ENCODE measurements around the gene AHDC1.
"Not testable (repeated sequence)": the region's sequence is repeated elsewhere in the genome, so short reads cannot be mapped to it uniquely, and the experiment has no call there.

AHDC1 gene

DNA sequence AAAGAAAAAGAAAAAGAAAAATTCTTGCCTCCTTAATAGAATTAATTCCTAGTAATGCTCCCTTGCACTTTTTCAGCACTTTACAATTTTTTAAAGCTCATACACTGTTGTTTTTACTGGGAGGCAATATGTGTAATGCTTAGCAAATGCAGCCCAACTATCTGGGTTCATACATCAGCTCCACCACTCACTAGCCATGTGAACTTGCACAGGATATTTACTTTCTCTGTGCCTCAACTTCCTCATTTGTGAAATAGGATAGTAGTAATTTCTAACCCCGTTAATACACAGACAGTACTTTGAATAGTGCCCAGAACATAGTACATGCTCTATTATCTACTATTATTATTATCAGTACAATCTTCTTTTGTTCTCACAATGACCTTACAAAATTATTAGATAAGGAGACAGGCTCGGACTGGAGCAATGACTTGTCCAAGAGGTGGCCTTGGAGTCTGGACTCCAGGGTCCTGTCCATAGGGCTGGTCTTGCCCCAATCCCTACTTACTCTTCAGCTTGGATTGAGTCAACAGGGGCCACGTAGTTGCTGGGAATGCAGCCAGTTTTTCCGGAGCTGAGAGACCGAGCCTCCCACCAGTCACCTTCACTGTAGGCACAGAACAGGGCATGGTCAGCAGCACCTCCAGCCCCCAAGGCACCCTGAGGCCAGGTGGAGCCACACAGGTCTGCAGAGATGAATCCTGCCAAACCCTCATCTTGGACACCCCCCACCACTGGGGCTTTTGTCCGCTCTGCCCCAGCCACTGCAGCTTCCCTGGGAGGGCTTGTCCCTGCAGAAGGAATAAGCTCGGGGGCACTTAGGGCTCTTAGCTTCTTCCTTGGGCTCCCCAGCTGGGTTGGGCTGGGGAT, 17.3 kb upstream of the AHDC1 start:
- Histone ChIP-seq H3K36me3 (ENCODE audit: control insufficient read depth, insufficient read depth, low read length) (no peaks in the 10 kb centered on the region), H3K9me3 (ENCODE audit: control insufficient read depth, low read length) (no peaks in the 10 kb centered on the region), H3K27ac (ENCODE audit: low read depth, low read length, severe bottlenecking) (no peak overlapping the region), H3K4me3 (ENCODE audit: extremely low read depth, insufficient read depth, low read length, poor library complexity, severe bottlenecking) (no peak overlapping the region), H3K4me1 (ENCODE audit: control insufficient read depth, insufficient read depth, low read length, poor library complexity, severe bottlenecking) (peaks cover 5% of the 10 kb centered on the region)
- 78 to 90% methylated on average over 4 to 6 of the region's 7 CpGs for WGBS, 2 experiments (ENCODE audit: insufficient coverage in 2 of 2)

DNA sequence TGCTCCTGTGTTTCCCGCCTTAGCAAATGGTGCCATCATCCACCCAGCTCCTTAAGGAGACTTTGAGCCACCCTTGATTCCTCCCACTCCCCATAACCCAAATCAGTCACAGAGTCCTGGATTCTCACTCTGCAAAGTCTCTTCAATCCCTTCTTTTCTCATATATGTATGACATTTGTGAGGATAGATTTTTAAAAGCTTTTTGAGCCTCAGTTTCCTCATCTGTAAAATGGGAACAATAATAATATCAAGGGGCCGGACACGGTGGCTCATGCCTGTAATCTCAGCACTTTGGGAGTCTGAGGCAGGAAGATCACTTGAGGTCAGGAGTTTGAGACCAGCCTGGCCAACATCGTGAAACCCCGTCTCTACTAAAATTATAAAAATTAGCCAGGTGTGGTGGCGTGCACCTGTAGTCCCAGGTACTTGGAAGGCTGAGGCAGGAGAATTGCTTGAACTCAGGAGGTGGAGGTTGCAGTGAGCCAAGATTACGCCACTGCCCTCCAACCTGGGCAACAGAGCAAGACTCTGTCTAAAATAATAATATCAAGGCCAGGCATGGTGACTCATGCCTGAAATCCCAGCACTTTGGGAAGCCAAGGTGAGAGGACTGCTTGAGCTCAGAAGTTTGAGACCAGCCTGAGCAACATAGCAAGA, 16.0 kb upstream of the AHDC1 start:
- H3K4me3 ChIP-seq (ENCODE audit: extremely low read depth, insufficient read depth, low read length, poor library complexity, severe bottlenecking); H3K4me1 ChIP-seq (ENCODE audit: control insufficient read depth, insufficient read depth, low read length, poor library complexity, severe bottlenecking); H3K9me3 ChIP-seq (ENCODE audit: control insufficient read depth, low read length); H3K36me3 ChIP-seq (ENCODE audit: control insufficient read depth, insufficient read depth, low read length); H3K27ac ChIP-seq (ENCODE audit: low read depth, low read length, severe bottlenecking): not testable (repeated sequence)
- WGBS, 2 experiments (ENCODE audit: insufficient coverage in 2 of 2): 95 to 97% methylated on average over 6 to 7 of the region's 7 CpGs

DNA sequence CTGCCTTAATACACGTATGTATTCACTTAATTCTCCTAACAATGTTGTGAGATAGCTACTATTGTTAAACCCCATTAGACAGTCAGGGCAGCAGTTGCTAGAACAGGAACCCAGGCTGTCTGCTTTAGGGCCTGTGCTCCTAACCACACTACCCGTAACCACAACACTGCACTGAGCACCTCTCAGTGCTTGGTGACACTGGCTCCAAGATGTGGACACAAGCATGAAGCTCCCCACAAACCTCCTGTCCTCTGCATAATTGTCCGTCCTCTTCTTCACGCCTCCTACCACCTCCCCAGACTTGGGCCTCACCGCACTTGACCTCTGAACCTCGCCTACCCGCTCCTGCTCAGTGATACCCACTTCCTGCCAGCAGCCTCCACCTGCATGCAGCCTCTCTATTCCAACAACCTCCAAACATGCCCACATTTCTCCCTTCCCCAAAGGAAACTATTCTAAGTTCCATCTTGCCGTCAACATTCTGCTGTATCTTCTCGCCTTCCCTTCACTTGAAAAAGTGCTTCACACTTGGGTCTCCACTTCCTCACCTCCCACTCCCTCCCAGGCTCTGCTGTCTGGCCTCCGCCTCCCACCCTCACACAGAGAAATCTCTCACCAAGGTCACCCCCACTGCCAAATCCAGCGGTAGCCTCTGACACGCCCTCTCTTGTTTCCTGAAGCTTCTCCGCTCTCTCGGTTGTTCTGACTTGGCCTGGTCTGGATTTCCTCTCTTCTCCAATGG, 14.6 kb upstream of the AHDC1 start:
- no peak overlapping the region for H3K4me3 ChIP-seq (ENCODE audit: extremely low read depth, insufficient read depth, low read length, poor library complexity, severe bottlenecking)
- H3K27ac ChIP-seq (ENCODE audit: low read depth, low read length, severe bottlenecking): no peak overlapping the region
- H3K9me3 ChIP-seq (ENCODE audit: control insufficient read depth, low read length): no peaks in the 10 kb centered on the region
- no peaks in the 10 kb centered on the region for H3K36me3 ChIP-seq (ENCODE audit: control insufficient read depth, insufficient read depth, low read length)
- H3K4me1 ChIP-seq (ENCODE audit: control insufficient read depth, insufficient read depth, low read length, poor library complexity, severe bottlenecking): peaks cover 5% of the 10 kb centered on the region
- 91 to 93% methylated on average over 12 to 13 of the region's 14 CpGs for WGBS, 2 experiments (ENCODE audit: insufficient coverage in 2 of 2)

DNA sequence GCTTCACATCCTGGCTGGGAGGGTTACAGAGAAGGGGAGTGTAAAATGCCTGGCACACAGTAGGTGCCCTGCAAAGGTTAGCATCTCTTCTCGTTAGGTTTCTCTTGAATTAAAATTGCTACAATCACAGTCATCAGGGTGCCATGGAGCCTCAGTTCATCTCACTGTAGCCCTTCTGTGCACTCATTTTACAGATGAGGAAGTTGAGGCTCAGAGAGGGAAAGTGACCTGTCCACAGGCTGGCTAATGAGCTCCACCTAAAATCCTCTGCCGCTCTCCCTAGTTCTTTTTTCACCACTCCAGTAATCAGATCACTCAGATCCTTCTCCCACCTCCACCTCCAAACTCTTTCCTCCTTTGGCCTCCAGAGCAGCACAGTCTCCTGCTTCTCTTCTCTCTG, 13.5 kb upstream of the AHDC1 start:
- Histone ChIP-seq H3K27ac (ENCODE audit: low read depth, low read length, severe bottlenecking) (no peak overlapping the region), H3K36me3 (ENCODE audit: control insufficient read depth, insufficient read depth, low read length) (no peaks in the 10 kb centered on the region)
- 92 to 100% methylated on average over 2 of the region's 2 CpGs for WGBS, 2 experiments (ENCODE audit: insufficient coverage in 2 of 2)

DNA sequence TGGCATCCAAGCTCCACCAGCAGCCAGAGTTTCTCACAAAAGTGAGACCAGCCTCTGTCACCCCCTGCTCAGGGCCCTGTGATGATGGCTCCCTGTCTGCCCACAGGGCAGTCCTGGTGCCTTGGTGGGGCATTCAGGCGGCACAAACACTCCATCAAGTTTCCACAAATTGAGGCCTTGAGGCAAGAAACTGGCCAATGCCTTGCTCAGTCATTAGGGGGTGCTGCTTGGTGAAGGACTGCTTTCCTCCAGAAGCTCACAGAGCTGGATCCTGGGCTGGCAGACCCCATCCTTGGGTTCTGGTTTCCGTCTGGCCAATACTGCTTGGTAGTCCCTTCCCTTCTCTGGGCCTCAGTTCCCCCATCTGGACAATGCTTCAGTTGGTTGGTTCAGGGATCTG, 12.5 kb upstream of the AHDC1 start:
- H3K4me3 ChIP-seq (ENCODE audit: extremely low read depth, insufficient read depth, low read length, poor library complexity, severe bottlenecking): no peak overlapping the region
- H3K36me3 ChIP-seq (ENCODE audit: control insufficient read depth, insufficient read depth, low read length): no peaks in the 10 kb centered on the region
- no peaks in the 10 kb centered on the region for H3K9me3 ChIP-seq (ENCODE audit: control insufficient read depth, low read length)
- 83 to 100% methylated on average over 1 to 2 of the region's 2 CpGs for WGBS, 2 experiments (ENCODE audit: insufficient coverage in 2 of 2)
- H3K27ac ChIP-seq (ENCODE audit: low read depth, low read length, severe bottlenecking): no peak overlapping the region
- peaks cover 5% of the 10 kb centered on the region for H3K4me1 ChIP-seq (ENCODE audit: control insufficient read depth, insufficient read depth, low read length, poor library complexity, severe bottlenecking)

More for the DNA sequence above, 13.5 kb upstream of the AHDC1 start:
- peaks cover 5% of the 10 kb centered on the region for H3K4me1 ChIP-seq (ENCODE audit: control insufficient read depth, insufficient read depth, low read length, poor library complexity, severe bottlenecking)
- no peak overlapping the region for H3K4me3 ChIP-seq (ENCODE audit: extremely low read depth, insufficient read depth, low read length, poor library complexity, severe bottlenecking)
- H3K9me3 ChIP-seq (ENCODE audit: control insufficient read depth, low read length): no peaks in the 10 kb centered on the region

DNA sequence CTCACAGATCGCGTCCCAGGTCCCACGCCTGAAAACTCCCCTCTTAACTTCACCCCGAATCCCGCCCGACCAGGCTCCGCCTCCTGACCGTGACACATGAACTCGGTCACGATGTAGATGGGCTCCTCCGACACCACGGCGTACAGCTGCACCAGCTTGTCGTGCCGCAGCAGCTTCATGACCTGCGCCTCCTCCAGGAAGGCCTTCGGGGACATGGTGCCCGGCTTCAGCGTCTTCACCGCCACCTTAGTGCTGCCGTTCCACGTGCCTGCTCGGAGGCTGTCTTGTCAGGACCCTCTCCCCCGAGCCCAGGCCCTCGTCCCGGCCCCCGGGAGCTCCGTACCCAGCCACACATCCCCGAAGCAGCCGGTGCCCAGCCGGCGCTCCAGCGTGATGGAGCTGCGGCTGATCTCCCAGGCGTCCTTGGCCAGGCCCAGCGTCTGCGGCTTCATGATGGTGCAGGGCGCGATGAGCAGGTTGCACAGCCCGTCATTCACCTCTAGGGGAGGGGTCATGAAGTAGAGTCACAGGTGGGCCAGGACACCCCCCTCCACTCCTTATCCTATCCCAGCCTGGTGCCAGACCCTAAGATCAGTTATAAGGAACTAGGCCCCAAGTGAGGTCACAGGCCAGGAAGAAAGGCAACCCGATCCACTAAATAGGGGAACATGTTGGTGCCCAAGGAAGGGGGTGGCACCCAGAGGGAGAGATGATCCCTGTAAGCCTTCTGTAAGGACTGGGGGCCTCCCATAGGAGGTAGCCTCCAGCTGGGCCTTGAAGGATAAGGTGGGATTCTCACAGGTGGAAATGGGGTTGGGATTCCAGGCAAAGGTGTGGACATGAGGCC, 11.6 kb upstream of the AHDC1 start:
- WGBS, 2 experiments (ENCODE audit: insufficient coverage in 2 of 2): 61% methylated on average over 35 of the region's 41 CpGs
- Histone ChIP-seq H3K9me3 (ENCODE audit: control insufficient read depth, low read length) (no peaks in the 10 kb centered on the region), H3K4me3 (ENCODE audit: extremely low read depth, insufficient read depth, low read length, poor library complexity, severe bottlenecking) (peak overlapping the region; percentile 25), H3K4me1 (ENCODE audit: control insufficient read depth, insufficient read depth, low read length, poor library complexity, severe bottlenecking) (peaks cover 5% of the 10 kb centered on the region), H3K36me3 (ENCODE audit: control insufficient read depth, insufficient read depth, low read length) (no peaks in the 10 kb centered on the region), H3K27ac (ENCODE audit: low read depth, low read length, severe bottlenecking) (no peak overlapping the region)

DNA sequence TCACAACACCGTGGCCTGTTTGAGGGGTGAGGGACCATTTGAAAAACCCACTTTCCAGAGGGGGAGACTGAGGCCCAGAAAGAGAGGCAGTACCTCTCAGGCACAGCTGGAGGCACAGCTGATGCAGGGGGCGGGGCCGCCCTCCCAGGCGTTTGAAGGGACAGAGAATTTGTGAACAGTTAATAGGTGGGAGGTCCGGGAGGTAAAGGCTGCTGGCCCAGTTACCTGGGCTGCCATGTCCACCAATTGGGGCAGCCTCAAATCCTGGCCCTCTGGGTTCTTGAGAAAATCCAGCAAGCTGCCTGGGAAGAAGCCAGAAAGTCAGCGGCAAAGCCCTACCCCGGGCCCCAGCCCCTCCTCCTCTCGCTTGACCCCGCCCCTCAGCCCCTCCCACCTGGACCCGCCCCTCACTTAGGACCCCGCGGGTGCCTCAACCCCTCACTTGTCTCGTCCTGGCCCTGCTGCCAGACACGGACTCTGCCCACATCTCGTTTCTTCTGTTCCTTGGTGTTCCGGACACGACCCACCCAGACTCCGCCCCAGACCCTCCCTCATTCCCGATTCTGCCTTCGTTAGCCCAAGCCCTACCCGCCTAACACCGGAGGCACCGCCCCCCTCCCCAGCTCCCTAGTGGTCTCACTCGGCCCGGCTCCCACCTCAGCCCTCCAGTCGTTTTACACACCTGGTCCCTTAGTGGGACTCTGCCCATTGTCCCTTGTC, 10.8 kb upstream of the AHDC1 start:
- H3K27ac ChIP-seq (ENCODE audit: low read depth, low read length, severe bottlenecking): no peak overlapping the region
- H3K36me3 ChIP-seq (ENCODE audit: control insufficient read depth, insufficient read depth, low read length): no peaks in the 10 kb centered on the region
- H3K4me3 ChIP-seq (ENCODE audit: extremely low read depth, insufficient read depth, low read length, poor library complexity, severe bottlenecking): peak overlapping the region; percentile 25
- 13 to 14% methylated on average over 17 to 23 of the region's 26 CpGs for WGBS, 2 experiments (ENCODE audit: insufficient coverage in 2 of 2)
- H3K9me3 ChIP-seq (ENCODE audit: control insufficient read depth, low read length): no peaks in the 10 kb centered on the region
- peaks cover 5% of the 10 kb centered on the region for H3K4me1 ChIP-seq (ENCODE audit: control insufficient read depth, insufficient read depth, low read length, poor library complexity, severe bottlenecking)

DNA sequence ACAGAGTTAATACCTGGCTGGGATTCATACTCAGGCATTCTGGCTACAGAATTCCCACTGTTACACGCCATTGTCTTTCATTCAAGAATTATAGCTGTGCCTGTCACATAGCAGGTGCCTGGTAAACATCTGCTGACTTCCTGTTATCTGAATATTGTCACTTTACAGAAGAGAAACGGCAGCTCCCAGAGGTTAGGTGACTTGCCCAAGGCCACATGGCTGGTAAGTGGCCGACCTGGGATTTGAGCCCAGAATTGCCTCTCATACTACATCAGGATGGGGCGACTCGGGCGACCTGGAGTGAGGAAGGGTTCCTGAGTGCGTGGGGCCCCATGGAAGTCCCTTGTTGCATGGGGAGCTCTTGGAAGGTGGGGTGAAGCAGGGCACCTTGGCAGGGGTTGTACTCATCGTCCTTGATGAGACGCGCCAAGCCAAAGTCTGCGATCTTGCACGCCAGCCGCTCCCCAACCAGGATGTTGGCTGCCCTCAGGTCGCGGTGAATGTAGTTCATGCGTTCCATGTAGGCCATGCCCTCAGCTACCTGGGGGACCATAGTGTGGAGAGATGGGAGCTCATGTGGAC, 10.2 kb upstream of the AHDC1 start:
- 92 to 95% methylated on average over 10 to 16 of the region's 16 CpGs for WGBS, 2 experiments (ENCODE audit: insufficient coverage in 2 of 2)
- no peaks in the 10 kb centered on the region for H3K9me3 ChIP-seq (ENCODE audit: control insufficient read depth, low read length)
- H3K27ac ChIP-seq (ENCODE audit: low read depth, low read length, severe bottlenecking): no peak overlapping the region
- no peak overlapping the region for H3K4me3 ChIP-seq (ENCODE audit: extremely low read depth, insufficient read depth, low read length, poor library complexity, severe bottlenecking)
- H3K36me3 ChIP-seq (ENCODE audit: control insufficient read depth, insufficient read depth, low read length): no peaks in the 10 kb centered on the region
- H3K4me1 ChIP-seq (ENCODE audit: control insufficient read depth, insufficient read depth, low read length, poor library complexity, severe bottlenecking): peaks cover 6% of the 10 kb centered on the region

DNA sequence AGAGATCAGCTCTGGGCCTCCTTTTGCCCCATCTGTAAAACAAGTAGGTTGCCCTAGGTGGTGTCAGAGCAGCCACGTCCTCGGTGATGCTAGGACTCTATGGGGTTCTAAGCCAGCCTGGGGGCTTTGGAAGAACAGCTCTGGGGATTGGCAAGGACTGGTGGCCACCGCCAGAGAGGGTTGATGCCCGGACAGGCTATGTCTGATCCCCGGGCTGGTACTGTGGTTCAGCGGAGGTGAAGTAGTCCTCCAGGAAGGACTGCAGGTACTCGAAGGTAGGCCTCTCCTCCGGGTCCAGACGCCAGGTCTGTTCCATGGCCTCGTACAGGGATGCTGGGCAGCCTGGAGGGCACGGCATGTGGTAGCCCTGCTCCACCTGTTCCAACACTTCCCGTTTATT, 8.8 kb upstream of the AHDC1 start:
- H3K4me1 ChIP-seq (ENCODE audit: control insufficient read depth, insufficient read depth, low read length, poor library complexity, severe bottlenecking): peaks cover 12% of the 10 kb centered on the region
- WGBS, 2 experiments (ENCODE audit: insufficient coverage in 2 of 2): 93 to 95% methylated on average over 11 to 12 of the region's 12 CpGs
- H3K4me3 ChIP-seq (ENCODE audit: extremely low read depth, insufficient read depth, low read length, poor library complexity, severe bottlenecking): no peak overlapping the region
- H3K27ac ChIP-seq (ENCODE audit: low read depth, low read length, severe bottlenecking): no peak overlapping the region
- no peaks in the 10 kb centered on the region for H3K9me3 ChIP-seq (ENCODE audit: control insufficient read depth, low read length)
- no peaks in the 10 kb centered on the region for H3K36me3 ChIP-seq (ENCODE audit: control insufficient read depth, insufficient read depth, low read length)
